OCI-LY3 (cell line): ENCODE results near the gene PATL1.

Experiments
- EZH2phosphoT487 ChIP-seq: fragments of 200-600 bp; shearing (Covaris generic); IDR thresholded peaks from 2 replicates; pipeline ENCODE4 v1.6.1; 2018; ENCODE audit warnings: antibody characterized with exemption, mixed run types, low read depth
- TF ChIP-seq, protein P1 (sequence below): fragments of 200-600, 300-600 bp; sonication (generic); IDR thresholded peaks from 2 replicates; pipeline ENCODE4 v1.5.1; 2014; ENCODE audit warnings: antibody characterized with exemption, low read length, low read depth

DNA sequence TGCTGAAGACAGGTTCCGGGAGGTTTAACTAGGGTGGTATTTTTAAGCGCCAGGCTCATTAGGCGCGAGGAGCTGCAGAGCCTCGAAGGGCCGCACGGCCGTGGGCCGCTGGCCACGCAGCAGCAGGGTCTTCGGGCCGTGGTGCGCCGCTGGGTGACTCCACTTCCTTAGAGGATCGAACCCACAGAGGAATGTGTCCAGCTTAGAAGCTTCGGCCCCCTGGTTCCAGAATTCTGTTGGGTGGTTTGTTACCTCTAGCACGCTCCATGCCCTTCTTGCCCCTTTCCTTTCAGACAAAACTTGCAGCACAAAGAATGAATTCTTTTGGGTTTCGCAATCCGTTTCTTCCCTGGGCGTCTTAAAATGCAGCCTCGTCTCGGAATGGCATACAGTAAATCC, 773 bp upstream of the PATL1 start:
- TF ChIP-seq, protein P1, sequence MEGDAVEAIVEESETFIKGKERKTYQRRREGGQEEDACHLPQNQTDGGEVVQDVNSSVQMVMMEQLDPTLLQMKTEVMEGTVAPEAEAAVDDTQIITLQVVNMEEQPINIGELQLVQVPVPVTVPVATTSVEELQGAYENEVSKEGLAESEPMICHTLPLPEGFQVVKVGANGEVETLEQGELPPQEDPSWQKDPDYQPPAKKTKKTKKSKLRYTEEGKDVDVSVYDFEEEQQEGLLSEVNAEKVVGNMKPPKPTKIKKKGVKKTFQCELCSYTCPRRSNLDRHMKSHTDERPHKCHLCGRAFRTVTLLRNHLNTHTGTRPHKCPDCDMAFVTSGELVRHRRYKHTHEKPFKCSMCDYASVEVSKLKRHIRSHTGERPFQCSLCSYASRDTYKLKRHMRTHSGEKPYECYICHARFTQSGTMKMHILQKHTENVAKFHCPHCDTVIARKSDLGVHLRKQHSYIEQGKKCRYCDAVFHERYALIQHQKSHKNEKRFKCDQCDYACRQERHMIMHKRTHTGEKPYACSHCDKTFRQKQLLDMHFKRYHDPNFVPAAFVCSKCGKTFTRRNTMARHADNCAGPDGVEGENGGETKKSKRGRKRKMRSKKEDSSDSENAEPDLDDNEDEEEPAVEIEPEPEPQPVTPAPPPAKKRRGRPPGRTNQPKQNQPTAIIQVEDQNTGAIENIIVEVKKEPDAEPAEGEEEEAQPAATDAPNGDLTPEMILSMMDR = no peak
- TF ChIP-seq EZH2phosphoT487 = no peak
